Measurements from ENCODE around the gene MBP.

DNA sequence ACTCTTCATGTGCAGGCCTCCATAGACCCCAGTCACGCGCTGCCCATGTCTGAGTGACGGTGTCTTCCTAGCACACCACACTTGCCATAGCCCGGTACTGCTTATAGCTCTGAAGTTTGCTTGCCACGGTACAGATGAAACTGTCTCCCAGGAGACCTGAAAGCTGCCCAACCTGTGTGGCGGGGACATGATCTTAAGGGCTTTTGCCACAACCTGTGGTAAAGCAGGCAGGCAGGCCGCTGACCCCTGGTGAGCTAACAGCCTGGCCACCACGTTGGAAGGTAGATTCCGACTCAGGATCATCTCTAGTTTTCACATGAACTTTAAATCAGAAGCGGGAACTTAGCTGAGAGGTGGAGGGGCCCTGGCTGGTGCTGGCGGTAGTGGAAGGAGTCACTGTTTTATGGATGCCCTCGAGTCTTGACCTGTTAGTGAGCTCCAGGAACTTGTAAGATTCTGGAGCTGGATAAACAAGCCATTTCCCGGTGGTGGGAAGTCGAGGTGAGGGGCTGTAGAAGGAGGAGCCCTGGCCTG lies 156.9 kb downstream of the MBP start:
- TF ChIP-seq CTCF (IDR thresholded peaks at IDR 0.05; ENCODE audit: insufficient read depth, low read length) (no peak), POLR2AphosphoS5 (IDR thresholded peaks at IDR 0.05; ENCODE audit: low read depth) (no peak), SPI1 (IDR thresholded peaks at IDR 0.05; ENCODE audit: borderline replicate concordance, low read depth) (no peak), REST (IDR thresholded peaks at IDR 0.05; ENCODE audit: insufficient replicate concordance, low read depth) (no peak)

Data from HL-60 (cell line).